Measurements from ENCODE around the gene COPS9.

Gene COPS9

DNA sequence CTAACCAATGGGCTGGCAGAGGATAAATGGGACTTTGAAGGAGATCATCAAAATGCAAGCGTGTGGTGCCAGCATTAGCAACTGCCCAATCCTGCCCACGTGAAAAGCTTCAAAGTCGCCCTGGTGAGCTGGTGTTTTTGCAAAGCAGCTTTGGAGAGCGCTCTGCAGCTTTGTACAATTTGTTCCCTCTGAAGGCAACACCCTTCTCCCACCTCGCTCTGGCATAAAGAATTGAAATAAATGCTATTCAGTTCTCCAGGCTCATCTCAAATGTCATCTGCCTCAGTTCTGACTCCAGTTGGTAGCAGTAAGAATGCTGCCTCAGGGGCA, 3.5 kb downstream of the COPS9 start:
- no peak for DNase-seq

DNA sequence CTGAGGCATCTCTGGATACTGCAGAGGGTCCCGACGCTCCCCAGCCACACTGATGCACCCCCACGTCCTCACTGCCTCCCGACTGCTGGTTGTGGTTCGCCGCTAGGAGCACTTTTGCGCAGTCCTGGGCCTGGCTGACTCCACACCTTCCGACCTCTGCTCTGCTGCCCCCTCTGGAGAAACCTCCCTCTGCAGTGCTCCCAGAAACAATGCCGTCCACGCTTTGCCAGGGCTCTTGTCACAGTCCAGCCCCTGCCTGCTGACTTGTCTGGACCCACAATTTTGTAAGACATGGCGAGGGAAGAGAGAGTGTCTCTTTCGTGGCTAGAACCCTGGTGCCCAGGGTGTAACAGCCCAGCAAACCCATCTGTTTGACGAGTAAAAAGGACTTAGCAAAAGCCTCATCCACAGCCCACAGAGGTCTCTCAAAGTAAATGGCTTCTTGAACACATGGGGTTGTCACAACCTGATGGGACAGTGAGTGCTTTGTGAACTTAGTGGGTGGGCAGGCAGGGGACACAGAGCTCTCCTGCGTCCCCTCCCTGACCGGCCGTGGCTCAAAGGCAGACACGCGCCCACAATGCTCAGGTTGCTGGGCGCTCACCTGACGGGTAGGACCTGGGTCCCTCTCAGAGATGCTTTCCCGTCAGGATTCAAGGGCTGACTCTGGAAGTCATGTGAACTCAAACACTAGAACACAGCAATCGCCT, 4.0 kb downstream of the COPS9 start:
- DNase-seq, result no peak

DNA sequence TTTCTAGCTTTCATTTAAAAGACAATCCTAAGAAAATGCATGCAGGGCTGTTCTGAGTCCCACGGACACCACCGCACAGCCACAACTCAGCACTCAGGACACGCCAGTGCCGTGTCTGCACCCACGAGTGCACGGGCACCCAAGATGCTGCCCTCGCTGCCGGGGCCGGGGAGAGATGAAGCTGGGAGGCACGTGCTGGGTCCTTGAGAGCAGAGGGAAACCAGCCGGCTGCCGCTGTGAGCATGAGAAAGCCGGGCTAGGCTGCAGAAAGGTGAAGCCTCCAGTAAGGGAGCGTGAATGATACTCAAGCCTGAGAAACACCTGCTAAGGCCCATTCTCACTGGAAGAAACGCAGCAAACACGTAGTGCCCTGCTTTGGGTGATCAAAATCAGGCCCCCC, 4.8 kb downstream of the COPS9 start:
- no peak for DNase-seq

DNA sequence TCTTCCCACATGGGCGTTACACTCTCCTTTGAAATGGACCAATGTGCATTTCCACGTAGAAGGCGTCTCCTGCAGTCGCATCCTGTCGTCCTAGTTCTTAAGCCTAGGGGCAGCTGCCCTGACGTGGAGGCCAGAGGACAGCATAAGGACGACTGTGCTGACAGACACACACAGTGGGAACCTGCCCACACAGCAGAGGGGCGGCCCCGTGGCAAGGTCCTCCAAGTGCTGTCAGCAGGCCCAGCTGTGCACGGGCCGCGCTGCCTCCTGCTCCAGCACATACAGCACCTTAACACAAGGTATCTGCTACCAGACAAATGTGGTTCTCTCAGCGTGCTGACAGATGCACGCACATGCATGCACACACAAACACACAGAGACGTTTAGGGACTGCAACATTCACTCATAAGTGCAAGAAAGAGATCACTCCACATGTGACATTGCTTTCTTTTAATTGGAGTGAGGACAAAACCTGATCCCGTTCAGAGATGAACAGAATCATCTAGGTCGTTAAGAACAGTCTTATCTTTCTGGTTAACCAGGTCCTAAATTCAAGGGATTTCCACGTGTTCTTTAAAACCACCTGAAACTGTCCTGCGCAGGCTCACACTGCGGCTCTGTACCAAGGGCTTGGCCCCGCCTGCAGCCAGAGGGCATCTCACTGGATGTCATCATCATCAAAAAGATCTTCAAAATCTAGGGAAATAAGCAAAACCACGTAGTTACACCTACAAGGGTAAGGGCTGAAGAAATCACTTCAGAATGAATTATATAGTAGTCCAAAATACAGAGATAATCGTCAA, 5.5 kb downstream of the COPS9 start:
- DNase-seq, result no peak

DNA sequence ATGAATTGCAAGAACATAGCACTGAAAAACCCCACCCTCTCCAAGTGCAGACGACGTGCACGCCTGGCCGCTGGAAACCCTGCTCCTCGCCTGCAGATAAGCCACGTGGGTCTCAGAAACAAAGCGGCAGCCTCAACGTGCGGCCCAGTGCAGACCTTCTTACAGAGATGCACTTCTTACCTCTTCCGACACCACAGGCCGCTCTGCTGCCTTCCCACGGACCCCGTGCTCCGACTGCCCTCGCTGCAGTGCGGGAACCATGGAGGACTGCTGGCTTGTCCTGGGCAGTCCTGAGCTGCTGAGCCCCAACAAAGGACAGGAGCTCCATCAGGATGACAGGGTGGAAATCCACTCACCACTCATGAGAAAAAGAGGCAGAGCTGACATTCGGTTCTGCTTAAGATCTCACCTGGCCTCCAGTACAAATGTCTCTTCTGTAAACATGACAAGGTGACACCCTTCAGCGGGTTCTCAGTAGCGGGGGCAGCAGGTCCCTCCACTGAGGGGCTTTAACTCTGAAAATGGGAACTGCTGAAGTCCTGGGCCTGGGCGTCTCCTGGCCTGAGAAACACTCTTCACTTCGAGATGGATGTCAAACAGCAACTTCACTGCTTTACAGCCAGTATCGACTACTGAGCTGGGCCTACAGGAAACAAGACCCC, 6.2 kb downstream of the COPS9 start:
- no peak for DNase-seq

DNA sequence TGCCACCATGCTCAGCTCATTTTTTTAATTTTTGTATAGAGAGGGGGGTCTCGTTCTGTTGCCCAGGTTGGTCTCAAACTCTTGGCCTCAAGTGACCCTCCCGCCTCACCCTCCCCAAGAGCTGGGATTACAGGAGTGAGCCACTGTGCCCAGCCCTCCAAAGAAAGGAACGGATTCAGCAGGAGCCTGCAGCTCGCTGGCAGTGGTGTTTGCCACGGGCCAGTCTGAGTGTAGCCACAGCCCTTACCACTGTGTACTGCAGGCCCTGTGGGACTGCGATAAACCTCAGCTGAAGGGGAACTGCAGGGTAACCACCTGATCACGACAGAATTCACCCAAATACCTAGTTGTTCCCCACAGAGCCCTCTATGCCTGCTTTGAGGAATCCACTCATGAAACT, 6.8 kb downstream of the COPS9 start:
- DNase-seq, result no peak

DNA sequence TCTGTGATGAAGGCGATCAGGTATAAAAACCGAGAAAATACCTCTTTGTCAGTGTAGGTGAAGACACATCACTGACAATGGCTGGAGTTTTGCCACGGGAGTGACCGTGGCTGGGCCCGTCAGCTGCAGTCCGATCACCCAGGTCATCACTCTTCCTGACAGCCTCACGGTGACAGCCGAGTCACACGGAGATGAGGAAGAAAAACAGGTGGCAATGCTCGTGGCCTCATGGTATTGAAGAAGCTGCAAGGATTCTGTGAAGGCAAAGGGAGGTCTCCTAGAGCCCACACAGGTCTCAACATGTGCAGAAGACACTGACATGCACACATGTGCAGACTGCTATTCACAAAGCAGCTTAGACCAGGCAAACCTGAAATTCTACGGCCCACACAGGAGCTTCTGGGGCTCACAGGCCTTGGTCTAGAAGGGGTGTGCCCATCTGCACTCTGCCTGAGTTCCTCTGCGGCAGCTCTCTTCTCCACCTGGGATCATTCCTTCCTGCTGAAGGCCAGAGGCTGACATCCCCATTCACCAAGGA, 7.4 kb downstream of the COPS9 start:
- no peak for DNase-seq

DNA sequence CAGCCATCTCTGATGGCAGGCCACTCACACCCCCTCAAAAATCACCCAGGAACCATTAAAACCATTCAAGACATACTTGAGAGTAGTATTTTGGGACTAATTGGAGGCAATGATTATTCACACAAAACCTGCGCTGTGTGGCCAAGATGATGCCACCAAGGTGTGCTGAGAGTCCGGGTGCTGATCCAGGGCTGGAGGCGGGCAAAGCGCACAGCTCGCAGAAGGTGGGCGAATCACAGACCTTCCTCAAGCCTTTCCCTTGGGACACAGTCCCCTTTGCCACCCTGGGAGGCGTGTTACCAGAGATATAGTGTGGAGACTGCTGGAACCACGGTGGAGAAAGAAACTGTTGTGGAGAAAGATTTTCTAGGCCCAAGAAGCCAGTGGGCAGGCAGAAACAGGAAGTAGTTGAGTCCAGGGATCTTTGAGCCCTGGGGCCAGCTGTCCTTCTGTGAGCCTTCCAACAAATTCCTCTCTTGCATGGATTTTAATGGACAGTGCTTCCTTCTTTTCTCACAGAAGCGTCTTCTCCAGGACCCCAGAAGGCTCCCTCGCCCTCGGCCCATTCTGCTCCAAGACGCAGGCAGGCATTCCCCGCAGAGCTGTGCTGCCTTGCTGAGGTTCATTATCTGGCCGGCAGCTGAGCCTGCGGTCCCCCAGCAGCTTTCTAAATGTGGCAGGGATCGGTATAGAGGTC, 8.0 kb downstream of the COPS9 start:
- no peak for DNase-seq

DNA sequence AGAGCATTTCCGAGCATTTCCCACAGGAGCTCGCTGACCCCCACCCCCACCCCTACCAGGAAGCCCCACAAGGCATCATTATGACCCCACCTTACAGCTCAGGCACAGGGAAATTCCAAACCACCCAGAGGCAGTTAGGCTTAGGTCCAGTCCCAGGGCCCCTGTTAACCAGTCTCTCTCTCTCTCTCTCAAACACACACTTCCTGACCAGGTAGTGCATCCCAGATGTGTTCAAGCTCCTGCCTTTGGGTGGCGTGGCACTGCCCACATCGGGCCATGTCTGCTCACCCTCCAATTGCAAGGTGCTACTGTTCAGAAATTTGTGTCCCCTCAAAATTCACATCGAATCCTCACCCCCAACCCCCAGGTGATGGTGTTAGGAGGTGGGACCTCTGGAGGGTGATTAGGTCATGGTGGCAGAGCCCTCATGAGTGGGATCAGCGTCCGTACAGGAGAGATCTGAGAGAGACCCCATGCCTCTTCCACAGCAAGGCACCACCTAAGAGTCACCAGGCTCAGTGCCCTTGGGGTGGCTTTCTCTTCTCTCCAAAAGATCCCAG, 8.8 kb downstream of the COPS9 start:
- DNase-seq, result no peak

DNA sequence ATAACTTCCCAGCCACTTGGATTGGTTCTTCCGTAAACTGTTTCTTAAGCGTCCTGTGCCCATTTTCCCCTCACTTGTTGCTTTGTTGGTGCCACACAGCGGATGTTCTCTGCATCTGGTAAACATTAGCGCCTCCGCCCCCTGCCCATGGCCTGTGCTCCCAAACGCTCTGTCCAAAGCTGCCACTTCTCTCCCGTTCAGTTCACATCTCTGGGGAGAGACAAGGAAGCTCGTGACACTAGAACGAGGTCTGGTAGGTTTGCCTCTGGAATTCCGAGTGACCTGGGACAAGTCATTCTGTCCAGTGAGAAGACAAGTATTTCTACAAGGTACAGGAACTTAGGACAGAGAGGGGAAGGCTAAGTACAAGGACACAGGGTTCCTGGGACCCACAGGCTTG, 9.4 kb downstream of the COPS9 start:
- no peak for DNase-seq

DNA sequence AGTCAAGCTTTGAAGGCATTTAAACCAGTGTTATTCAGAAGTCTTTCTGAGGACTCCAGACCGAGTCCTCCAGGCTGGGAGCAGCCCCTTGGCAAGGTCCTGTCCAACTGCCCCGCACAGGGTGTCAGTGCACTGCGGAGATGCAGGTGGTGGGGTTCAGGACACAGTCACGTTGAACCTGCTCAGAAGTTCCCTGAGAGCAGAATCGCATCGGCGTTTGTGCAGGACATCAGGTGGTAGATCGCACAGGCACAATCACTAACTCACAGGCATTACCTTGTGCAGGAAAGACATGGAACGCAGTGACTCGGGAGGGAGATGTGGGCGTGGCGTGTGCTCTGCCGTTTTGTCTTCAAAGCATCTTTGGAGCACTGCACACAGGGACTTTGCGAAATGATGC, 10.4 kb downstream of the COPS9 start:
- no peak for DNase-seq

DNA sequence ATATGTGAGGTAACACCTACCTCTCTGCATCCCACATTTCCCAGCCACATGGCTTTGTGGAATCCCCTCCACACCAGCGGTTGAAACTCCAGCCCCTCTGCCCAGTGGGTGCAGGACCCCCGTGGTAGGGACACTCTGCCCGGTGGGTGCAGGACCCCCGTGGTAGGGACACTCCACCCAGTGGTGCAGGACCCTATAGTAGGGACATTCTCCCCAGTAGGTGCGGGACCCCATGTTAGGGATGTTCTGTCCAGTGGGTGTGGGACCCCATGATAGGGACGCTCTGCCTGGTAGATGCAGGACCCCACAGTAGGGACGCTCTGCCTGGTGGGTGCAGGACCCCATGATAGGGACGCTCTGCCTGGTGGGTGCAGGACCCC, 11.5 kb downstream of the COPS9 start:
- no peak for DNase-seq

DNA sequence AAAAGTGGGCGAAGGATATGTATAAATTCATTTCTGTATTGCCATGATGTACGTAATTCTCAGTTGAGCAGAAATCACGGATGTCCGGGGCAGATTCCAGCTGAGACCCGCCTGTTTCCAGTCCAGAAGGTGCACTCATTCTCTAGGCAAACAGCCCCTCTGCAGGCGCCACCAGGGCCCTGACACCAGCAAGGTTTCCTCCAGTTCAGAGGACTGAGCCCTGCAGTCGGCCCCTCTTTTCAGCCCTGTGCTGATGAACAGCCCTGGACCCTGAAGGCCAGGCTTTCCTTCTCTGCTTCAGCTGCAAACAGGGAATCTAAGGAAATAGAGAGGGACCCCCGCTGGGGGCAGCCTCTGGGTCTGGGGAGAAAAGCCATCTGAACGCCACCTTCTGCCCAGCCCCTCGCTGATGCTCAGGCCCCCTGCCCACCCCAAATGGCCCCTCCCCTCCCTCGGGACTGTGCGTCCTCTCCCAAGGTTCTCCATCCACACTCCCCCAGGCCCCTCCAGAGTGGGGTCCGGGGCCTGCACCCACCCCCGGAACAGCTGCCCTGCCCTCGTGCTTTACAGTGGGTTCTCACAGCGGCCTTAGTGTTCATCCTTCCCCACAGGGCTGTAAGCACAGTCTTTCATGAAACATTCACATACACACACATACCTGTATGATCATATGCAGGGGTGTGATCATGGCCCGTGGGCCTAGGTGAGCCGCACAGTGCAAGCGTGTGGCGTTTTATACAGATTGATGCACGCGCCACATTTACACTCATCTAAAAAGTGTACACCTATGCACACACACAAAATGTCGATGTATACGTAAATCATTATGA, 12.1 kb downstream of the COPS9 start:
- no peak for DNase-seq

DNA sequence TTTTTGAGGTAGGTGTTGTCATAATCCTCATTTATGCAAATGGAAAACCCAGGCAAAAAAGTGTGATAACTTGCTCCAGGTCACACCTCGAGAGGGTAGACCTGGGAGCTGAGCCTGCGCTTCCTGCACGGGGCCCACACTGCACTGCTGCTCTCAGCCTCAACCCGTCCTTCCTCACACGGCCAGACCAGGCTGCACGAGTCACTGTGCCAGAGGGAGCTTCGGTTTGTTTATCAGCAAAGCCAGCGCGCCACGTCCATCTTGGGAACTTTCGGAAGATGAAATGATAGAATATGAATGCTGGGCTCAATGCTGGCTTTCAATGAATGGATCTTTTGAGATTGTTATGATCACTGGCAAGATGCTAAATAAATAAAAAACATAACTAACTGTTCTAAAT, 14.4 kb downstream of the COPS9 start:
- no peak for DNase-seq

DNA sequence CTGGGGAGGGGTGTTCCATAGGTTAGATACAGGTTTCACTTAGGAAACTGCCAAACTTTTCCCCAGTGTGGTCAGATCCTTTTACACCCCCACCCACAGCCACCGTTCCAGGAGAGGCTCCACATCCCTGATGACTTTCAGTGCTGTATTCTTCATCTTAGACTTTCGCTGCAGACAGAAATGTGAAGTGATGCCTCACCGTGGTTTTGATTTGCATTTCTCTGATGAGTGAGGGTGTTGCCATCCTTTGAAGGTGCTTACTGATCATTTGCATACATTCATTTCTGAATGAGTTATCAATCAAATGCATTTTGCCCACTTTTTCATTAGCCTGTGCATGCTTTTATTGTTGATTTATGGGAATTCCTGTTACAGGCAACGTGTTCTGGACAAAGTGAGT, 14.9 kb downstream of the COPS9 start:
- DNase-seq, result no peak

DNA sequence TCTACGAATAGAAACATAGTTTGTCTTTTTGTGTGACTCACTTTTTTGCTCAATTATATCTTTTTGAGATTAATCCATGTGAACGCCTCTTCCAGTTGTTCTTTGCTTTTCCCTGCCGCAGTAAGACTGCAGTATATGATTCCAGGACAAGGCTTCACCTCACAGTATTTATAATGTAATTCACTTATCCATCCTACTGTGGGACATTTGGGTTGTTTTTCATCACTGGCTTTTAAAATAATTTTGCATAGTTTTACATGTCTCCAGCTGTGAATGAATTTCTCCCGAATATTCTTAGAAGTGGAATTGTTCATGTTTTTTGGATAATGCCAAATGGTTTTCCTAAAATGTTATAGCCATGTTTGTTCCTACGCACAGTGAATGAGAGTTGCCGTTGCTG, 21.9 kb downstream of the COPS9 start:
- no peak for DNase-seq

DNA sequence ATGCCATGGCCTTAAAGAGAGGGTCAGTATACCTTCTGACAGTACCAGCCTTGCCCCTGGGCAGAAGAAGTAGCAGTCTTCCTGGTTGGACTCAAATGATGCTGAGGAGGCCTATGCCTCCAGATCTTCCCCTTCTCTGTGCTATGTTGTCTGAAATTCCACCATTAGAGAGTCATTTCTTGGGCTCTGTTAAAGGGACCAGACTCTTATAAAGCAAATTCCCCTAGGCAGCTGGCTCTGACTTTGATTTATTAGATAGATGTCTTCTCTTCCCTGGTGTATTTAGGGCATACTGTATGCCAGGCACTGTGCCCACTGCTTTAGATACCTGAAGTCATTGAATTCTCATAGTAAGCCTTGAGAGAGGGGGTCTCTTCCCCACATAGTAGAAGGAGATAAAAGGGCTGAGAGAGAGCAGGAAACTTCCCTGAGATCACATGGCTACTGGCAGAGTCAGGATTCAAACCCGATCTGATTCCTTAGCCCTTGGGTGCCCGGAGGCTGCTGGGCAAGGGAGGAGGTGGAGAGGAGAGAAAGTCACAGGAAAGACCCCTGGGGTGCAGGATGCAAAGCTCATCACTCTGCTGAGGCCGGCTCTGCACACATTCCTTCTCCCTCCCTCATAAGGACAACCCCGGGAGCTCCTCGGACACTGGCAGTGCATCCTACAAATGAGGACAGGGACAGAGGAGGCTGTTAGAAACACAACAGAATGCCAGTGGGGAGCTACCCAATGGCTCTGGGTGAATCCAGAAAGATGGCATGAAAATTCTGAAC, 23.0 kb downstream of the COPS9 start:
- DNase-seq, result no peak

DNA sequence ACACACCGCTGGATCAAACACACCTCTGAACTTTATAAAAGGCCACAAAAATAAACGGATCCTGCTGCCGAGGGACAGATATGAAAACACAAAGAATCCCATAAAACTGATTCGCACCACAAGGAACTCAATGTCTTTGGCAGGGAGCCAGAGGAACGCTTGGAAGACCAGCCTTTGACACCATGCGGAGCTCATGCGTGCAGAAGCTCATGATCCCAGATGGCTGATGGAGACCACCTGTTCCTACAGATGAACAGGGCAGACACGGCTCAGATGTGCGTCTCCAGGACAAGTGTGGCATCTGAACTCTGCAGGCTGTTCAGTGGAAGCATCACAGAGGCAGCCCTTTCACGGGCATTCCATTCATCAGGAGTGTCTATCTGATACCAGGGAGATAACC, 24.9 kb downstream of the COPS9 start:
- no peak for DNase-seq

DNA sequence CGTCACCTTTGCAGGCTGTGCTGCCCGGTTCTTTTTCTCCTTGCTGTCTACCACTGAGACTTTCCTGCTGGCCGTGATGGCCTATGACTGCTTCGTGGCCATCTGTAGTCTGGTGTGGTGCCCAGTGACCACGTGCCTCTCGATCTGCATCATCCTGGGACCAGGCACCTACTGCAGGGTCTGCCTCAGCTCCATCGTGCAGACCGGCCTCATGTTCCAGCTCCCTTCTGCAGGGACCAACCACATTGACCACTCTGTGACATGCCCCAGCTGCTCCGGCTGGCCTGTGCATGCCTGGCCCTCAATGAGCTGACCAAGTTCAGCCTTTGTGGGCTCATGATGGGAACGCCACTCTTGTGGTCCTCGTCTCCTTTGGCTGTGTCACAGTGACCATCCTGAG, 26.7 kb downstream of the COPS9 start:
- no peak for DNase-seq

DNA sequence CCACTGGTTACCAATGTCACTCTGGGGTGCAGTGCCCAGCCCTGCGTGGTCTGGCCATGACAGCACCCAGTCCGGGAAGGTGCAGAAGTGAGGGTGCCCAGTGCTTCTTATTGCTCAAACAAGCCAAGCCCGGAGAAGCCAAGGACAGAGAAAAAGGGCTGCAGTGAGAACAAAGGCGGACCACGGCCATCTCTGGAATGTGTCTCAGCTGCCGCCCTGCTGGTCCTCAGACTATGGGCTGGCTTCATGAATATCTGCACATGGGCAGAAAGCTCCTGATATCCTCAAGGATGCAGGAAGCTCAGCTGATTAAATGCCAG, 28.7 kb downstream of the COPS9 start:
- DNase-seq, result no peak

DNA sequence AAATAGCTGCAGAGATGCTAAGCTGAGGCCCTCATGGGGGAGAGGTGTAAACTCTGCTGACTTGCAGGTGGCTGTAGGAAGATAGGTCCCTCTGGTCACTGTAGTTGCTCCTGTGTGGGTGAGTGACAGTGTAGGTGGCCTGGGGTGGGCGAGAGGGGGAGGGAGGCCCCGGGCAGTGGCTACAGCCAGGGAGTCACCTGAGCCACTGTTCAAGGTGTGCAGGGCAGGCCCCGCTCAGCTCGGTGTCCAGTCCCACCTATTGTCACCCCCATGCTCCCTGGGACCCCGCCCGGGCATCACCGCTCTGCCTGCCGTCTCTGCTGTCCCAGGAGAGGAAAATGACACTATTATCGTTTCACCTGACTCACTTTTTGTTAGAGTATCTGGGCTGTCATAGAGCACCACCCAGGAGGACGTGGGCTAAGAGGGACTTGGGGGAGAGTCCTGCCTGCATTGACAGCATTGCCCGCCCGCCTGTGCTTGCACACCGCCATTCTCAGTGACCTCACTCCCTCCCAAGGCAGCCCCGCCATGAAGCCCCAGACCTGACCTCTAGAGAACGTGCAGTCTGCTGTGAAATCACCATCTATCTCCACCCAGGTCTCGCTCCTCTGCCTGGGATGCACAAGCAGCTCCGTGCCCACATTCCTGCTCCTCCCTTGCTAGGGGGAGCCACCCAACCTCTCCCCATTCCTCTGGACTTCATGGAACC, 29.2 kb downstream of the COPS9 start:
- no peak for DNase-seq

All from GF-D8 (cell line).